Heart right ventricle (tissue), 16 donors: Measurements from ENCODE around the gene EPN1. TPM values are rescaled to one million over a fixed set of nuclear protein-coding genes. Genes with fewer than 3 reads are reported as not detected.

Experiments used
- ATAC-seq, 8 donors: fragments of 200-7000 bp; cut with Tn5 transposase; one replicate each; pipeline ENCODE4 v1.9.1; 2020; ENCODE audit warnings: mild to moderate bottlenecking in 8 of 8, moderate library complexity in 8 of 8, moderate number of reproducible peaks in 1 of 8
- DNase-seq, 2 donors: peaks; one replicate each; pipeline ENCODE4 v3.0.0-alpha.2; 2020
- H3K27ac ChIP-seq, 10 donors: fragments of 200-600 bp; sonication (generic) in 2 of 10; one replicate each; pipeline versions ENCODE4 v1.5.0 to v1.8.0; 2020 to 2022; ENCODE audit warnings: mild to moderate bottlenecking in 3 of 10
- H3K27me3 ChIP-seq, 7 donors: fragments of 200-600 bp; one replicate each; pipeline ENCODE4 v1.8.0; 2021 to 2022; ENCODE audit warnings: mild to moderate bottlenecking in 2 of 7
- H3K36me3 ChIP-seq, 9 donors: fragments of 200-600 bp; sonication (generic) in 1 of 9; one replicate each; pipeline versions ENCODE4 v1.5.0 to v1.8.0; 2020 to 2022; ENCODE audit warnings: mild to moderate bottlenecking in 2 of 9
- H3K4me1 ChIP-seq, 9 donors: fragments of 200-600 bp; sonication (generic) in 1 of 9; one replicate each; pipeline versions ENCODE4 v1.5.0 to v1.8.0; 2020 to 2022; ENCODE audit warnings: mild to moderate bottlenecking in 4 of 9
- H3K4me3 ChIP-seq, 10 donors: fragments of 200-600 bp; sonication (generic) in 2 of 10; one replicate each; pipeline versions ENCODE4 v1.5.0 to v1.8.0; 2020 to 2022; ENCODE audit warnings: mild to moderate bottlenecking in 7 of 10, moderate library complexity in 2 of 10
- H3K9me3 ChIP-seq, 11 donors: fragments of 200-600 bp in 10 of 11; sonication (generic) in 2 of 11; one replicate each; pipeline versions ENCODE4 v1.5.0 to v1.8.0; 2013 to 2022; ENCODE audit warnings: mild to moderate bottlenecking in 2 of 11, control low read depth in 1 of 11, moderate library complexity in 1 of 11
- CTCF ChIP-seq, 9 donors: fragments of 200-600 bp; sonication (generic) in 2 of 9; IDR thresholded peaks; one replicate each; pipeline versions ENCODE4 v1.5.0 to v1.8.0; 2021 to 2022; ENCODE audit warnings: antibody characterized with exemption in 9 of 9, mild to moderate bottlenecking in 5 of 9, moderate library complexity in 1 of 9
- WGBS, 2 donors: extraction: QIAGEN DNeasy Blood & Tissue Kit; methylation state at CpG; one replicate each; pipeline ENCODE4 v1.1.7; 2013; ENCODE audit warnings: inconsistent platforms in 1 of 2; 5-methylcytosine and 5-hydroxymethylcytosine counted together
- intact Hi-C, 10 donors: fragments of 100-400 bp; cut with DNase I; formaldehyde crosslinking; loops; one replicate each; pipeline versions ENCODE4 v1.11.1 to v1.14.2; 2022
- polyA plus RNA-seq, 2 donors: library from polyadenylated mRNA; stranded (reverse); fragments of 200-250 nt; gene quantifications; one replicate each; pipeline ENCODE4 v1.2.3, GENCODE V29; 2013
- total RNA-seq, 10 donors: library from RNA; stranded (reverse); fragmentation: NEBNext Ultra II Directional in 3 of 10; extraction: Animal tissue kit (Norgen Biotek cat#: 25700) in 3 of 10; gene quantifications; one replicate each; pipeline versions ENCODE4 v1.2.1 to v1.2.4, GENCODE V29; 2021 to 2023
- donor health status: Arrhythmogenic right ventricular cardiomyopathy.
- donor health status: ischemic (EF 13 %, LVEDD 7.1; RV severe dilation, severe dysfunction).
- donor health status: healthy with polysubstance abuse.
- donor health status: DM: no; HTN: yes; CAD: no.
- donor health status: DM: no; HTN: no; CAD: no.
- donor health status: ischemic (EF 25% LVEDD 6.9; RV normal size, moderate dysfunction).
- donor health status: ischemic (EF 25% LVEDD 5.7; RV mildly dilated, moderate dysfunction).
- donor health status: healthy.
- donor health status: DM: yes; HTN: yes; CAD: no.
- donor health status: Ischemic cardiomyopathy.
- donor health status: ischemic (EF 35%, LVEDD 5.7; RV mildly dilated, moderate dysfunction).
- donor health status: nonischemic (EF 11% LVEDD 7.7; RV severe dilation, severe dysfunction).
- donor health status: DM: yes; HTN: yes; CAD: no.
- donor health status: PGD.
- donor health status: ischemic (EF 29% LVEDD 5.4; RV normal size, mild dysfunction).
- donor health status: nonischemic (EF 23%, LVEDD 6.1; RV moderate dilation, normal function).

Gene EPN1
- total and polyA plus RNA-seq, 12 donors, result 127 to 305 (median 138) TPM

- Histone ChIP-seq H3K36me3 (peaks cover 0 to 15% (median 8%) of the 10 kb centered on the region in 9 donors), H3K9me3 (no peaks in the 10 kb centered on the region), H3K27me3 (no peaks in the 10 kb centered on the region), H3K27ac (peak overlapping the region in 9 of 10 donors; percentile 77 to 95 (median 89)), H3K4me3 (peak overlapping the region; percentile 74 to 95 (median 84)), H3K4me1 (peaks cover 26 to 75% (median 59%) of the 10 kb centered on the region in 9 donors)
- no peak for TF ChIP-seq CTCF (IDR thresholded peaks at IDR 0.05)
- intact Hi-C loops, result no loop called here
- WGBS, 2 donors, result 1% methylated on average over 15 of the region's 15 CpGs
- no peak for DNase-seq
- ATAC-seq, result peak in 1 of 8 donors; percentile 0
These were observed 31.2 kb upstream of the EPN1 start for GRCh38 chr19:55643887-55644176.

GRCh38 chr19:55644191-55644833 is 30.7 kb upstream of the EPN1 start:
- Histone ChIP-seq H3K27me3 (no peaks in the 10 kb centered on the region), H3K4me3 (peak overlapping the region; percentile 74 to 95 (median 84)), H3K27ac (peak overlapping the region in 7 of 10 donors; percentile 77 to 95 (median 90)), H3K9me3 (no peaks in the 10 kb centered on the region), H3K4me1 (peaks cover 26 to 75% (median 60%) of the 10 kb centered on the region in 9 donors), H3K36me3 (peaks cover 0 to 15% (median 8%) of the 10 kb centered on the region in 9 donors)
- WGBS, 2 donors, result 47 to 54% methylated on average over 12 of the region's 12 CpGs
- peak in 1 of 2 donors; percentile 7 for DNase-seq
- ATAC-seq, result no peak
- intact Hi-C loops, result no loop called here
- TF ChIP-seq CTCF (IDR thresholded peaks at IDR 0.05), result no peak

- DNase-seq (no peak), ATAC-seq (no peak)
- peak overlapping the region in 1 of 10 donors; percentile 85 for H3K4me3 ChIP-seq
- no peak overlapping the region for H3K27ac ChIP-seq
- peaks cover 24 to 73% (median 55%) of the 10 kb centered on the region in 9 donors for H3K4me1 ChIP-seq
- H3K9me3 ChIP-seq, result no peaks in the 10 kb centered on the region
- peaks cover 0 to 15% (median 8%) of the 10 kb centered on the region in 9 donors for H3K36me3 ChIP-seq
- no peak for TF ChIP-seq CTCF (IDR thresholded peaks at IDR 0.05)
- intact Hi-C loops, result no loop called here
- no peaks in the 10 kb centered on the region for H3K27me3 ChIP-seq
- WGBS, 2 donors, result 89 to 92% methylated on average over 28 of the region's 28 CpGs
These were observed 30.0 kb upstream of the EPN1 start for GRCh38 chr19:55644842-55645511.

- no peaks in the 10 kb centered on the region for H3K9me3 ChIP-seq
- H3K27ac ChIP-seq, result no peak overlapping the region
- no peak for TF ChIP-seq CTCF (IDR thresholded peaks at IDR 0.05)
- H3K36me3 ChIP-seq, result peaks cover 0 to 16% (median 8%) of the 10 kb centered on the region in 9 donors
- DNase-seq, result no peak
- 74% methylated on average over 5 of the region's 5 CpGs for WGBS, 2 donors
- no peaks in the 10 kb centered on the region for H3K27me3 ChIP-seq
- ATAC-seq, result no peak
- intact Hi-C loops, result no loop called here
- H3K4me3 ChIP-seq, result no peak overlapping the region
- peaks cover 20 to 68% (median 50%) of the 10 kb centered on the region in 9 donors for H3K4me1 ChIP-seq
These were observed 29.5 kb upstream of the EPN1 start for GRCh38 chr19:55645512-55645881.
